SK-N-SH treated with all-trans-retinoic acid at 6 μM for 48 hours (cell line): ENCODE data around the gene NHERF2.
A peak's percentile ranks its signal among the peaks of the same experiment; 100 is the strongest.

Experiments
- ATAC-seq: fragments of 200-7000 bp; cut with Tn5 transposase; 3 replicates; pipeline ENCODE4 v1.9.1; 2020; ENCODE audit warnings: mild to moderate bottlenecking, moderate library complexity
- ARNTL ChIP-seq: fragments of 450-650 bp; formaldehyde crosslinking; IDR thresholded peaks from 2 replicates; pipeline ENCODE4 v1.5.0; 2020; ENCODE audit warnings: low read depth, mild to moderate bottlenecking, moderate library complexity, borderline replicate concordance
- BACH2 ChIP-seq: fragments of 250-450 bp; sonication (Bioruptor Pico); IDR thresholded peaks from 2 replicates; pipeline ENCODE4 v1.9.0; 2021; ENCODE audit warnings: mild to moderate bottlenecking, borderline replicate concordance
- ESRRG ChIP-seq: fragments of 250-450 bp; sonication (Bioruptor Pico); IDR thresholded peaks from 2 replicates; pipeline ENCODE4 v1.6.1; 2021; ENCODE audit warnings: mild to moderate bottlenecking
- GLIS3 ChIP-seq: fragments of 250-450 bp; sonication (Bioruptor Pico); IDR thresholded peaks from 2 replicates; pipeline ENCODE4 v1.5.0; 2020; ENCODE audit warnings: mild to moderate bottlenecking, moderate library complexity
- ISL1 ChIP-seq: fragments of 250-450 bp; sonication (Bioruptor Pico); IDR thresholded peaks from 2 replicates; pipeline ENCODE4 v2.1.2; 2022; ENCODE audit warnings: mild to moderate bottlenecking, moderate library complexity
- OSR1 ChIP-seq: fragments of 250-450 bp; sonication (Bioruptor Pico); IDR thresholded peaks from 2 replicates; pipeline ENCODE4 v1.8.0; 2022; ENCODE audit warnings: moderate library complexity, mild to moderate bottlenecking, inconsistent platforms
- PPARA ChIP-seq: fragments of 250-450 bp; sonication (Bioruptor Pico); IDR thresholded peaks from 2 replicates; pipeline ENCODE4 v1.5.0; 2020; ENCODE audit warnings: mild to moderate bottlenecking, borderline replicate concordance
- RARB ChIP-seq: fragments of 250-450 bp; sonication (Bioruptor Pico); IDR thresholded peaks from 2 replicates; pipeline ENCODE4 v1.8.0; 2021; ENCODE audit warnings: mild to moderate bottlenecking, moderate library complexity
- TCF4 ChIP-seq: fragments of 250-450 bp; sonication (Bioruptor Pico); IDR thresholded peaks from 2 replicates; pipeline ENCODE4 v1.8.0; 2021; ENCODE audit warnings: mild to moderate bottlenecking, moderate library complexity, borderline replicate concordance
- TOX ChIP-seq: fragments of 250-450 bp; sonication (Bioruptor Pico); IDR thresholded peaks from 2 replicates; pipeline ENCODE4 v1.8.0; 2021; ENCODE audit warnings: mild to moderate bottlenecking, moderate library complexity, borderline replicate concordance
- TSHZ2 ChIP-seq: fragments of 250-450 bp; sonication (Bioruptor Pico); IDR thresholded peaks from 2 replicates; pipeline ENCODE4 v1.5.0; 2020; ENCODE audit warnings: mild to moderate bottlenecking, moderate library complexity
- ZC3H10 ChIP-seq: fragments of 250-450 bp; sonication (Bioruptor Pico); IDR thresholded peaks from 2 replicates; pipeline ENCODE4 v1.5.1; 2021; ENCODE audit warnings: mild to moderate bottlenecking, moderate library complexity
- ZFP3 ChIP-seq: fragments of 250-450 bp; sonication (Bioruptor Pico); IDR thresholded peaks from 2 replicates; pipeline ENCODE4 v1.5.0; 2020; ENCODE audit warnings: mild to moderate bottlenecking, moderate library complexity
- ZFP30 ChIP-seq: fragments of 450-650 bp; formaldehyde crosslinking; IDR thresholded peaks from 2 replicates; pipeline ENCODE4 v1.5.0; 2022; ENCODE audit warnings: mild to moderate bottlenecking, moderate library complexity
- ZNF70 ChIP-seq: fragments of 450-650 bp; formaldehyde crosslinking; IDR thresholded peaks from 2 replicates; pipeline ENCODE4 v1.5.0; 2020; ENCODE audit warnings: mild to moderate bottlenecking, moderate library complexity
- TF ChIP-seq, protein P1 (sequence below): fragments of 250-450 bp; sonication (Bioruptor Pico); IDR thresholded peaks from 2 replicates; pipeline ENCODE4 v1.5.1; 2021; ENCODE audit warnings: mild to moderate bottlenecking, moderate library complexity
- TF ChIP-seq, protein P2 (sequence below): fragments of 250-450 bp; sonication (Bioruptor Pico); IDR thresholded peaks from 2 replicates; pipeline ENCODE4 v1.5.1; 2020; ENCODE audit warnings: low read depth, mild to moderate bottlenecking, moderate library complexity
- TF ChIP-seq, protein P3 (sequence below): fragments of 250-450 bp; sonication (Bioruptor Pico); IDR thresholded peaks from 2 replicates; pipeline ENCODE4 v1.8.0; 2020; ENCODE audit warnings: mild to moderate bottlenecking, moderate library complexity, borderline replicate concordance
- TF ChIP-seq, protein P4 (sequence below): fragments of 250-450 bp; sonication (Bioruptor Pico); IDR thresholded peaks from 2 replicates; pipeline ENCODE4 v1.8.0; 2021; ENCODE audit warnings: low read depth, mild to moderate bottlenecking, moderate library complexity, borderline replicate concordance

The NHERF2 gene

GRCh38 chr16:2002406-2003230, 24.1 kb upstream of the NHERF2 start (continued):
- TF ChIP-seq TSHZ2 (CRISPR knock-in tag): no peak
- TF ChIP-seq, all 23 proteins: peak for 0

DNA sequence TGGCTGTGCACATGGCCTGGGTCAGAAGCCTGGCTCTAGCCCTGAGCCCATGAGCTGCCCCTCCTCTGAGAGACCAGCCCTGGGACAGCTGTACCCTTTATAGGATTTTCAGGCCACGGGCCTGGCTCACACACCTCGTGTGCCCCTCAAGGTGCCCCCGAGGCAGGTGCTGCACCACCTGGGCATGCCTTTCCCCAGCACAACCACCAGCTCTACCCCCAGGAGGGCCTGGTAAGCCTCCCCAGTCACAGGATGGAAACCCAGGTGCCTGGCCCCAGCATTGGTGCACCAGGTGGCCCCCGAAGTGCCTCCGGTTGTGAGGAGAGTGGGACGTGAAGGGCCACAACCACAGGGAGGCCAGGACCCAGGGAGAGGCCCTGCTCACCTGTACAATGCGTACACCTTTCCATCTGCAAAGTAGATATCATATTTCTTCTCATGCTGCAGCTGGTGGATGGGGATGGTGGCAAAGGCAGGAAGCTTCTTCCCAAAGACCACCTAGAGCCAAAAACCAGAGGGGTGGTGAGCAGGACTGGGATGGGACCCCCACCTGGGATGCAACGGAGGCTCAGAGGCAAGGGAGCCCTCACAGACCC, 23.4 kb upstream of the NHERF2 start:
- no peak for ATAC-seq
- TF ChIP-seq, protein P1, sequence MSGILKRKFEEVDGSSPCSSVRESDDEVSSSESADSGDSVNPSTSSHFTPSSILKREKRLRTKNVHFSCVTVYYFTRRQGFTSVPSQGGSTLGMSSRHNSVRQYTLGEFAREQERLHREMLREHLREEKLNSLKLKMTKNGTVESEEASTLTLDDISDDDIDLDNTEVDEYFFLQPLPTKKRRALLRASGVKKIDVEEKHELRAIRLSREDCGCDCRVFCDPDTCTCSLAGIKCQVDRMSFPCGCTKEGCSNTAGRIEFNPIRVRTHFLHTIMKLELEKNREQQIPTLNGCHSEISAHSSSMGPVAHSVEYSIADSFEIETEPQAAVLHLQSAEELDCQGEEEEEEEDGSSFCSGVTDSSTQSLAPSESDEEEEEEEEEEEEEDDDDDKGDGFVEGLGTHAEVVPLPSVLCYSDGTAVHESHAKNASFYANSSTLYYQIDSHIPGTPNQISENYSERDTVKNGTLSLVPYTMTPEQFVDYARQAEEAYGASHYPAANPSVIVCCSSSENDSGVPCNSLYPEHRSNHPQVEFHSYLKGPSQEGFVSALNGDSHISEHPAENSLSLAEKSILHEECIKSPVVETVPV (CRISPR knock-in tag): no peak
- TF ChIP-seq, all 23 proteins: peak for 0

DNA sequence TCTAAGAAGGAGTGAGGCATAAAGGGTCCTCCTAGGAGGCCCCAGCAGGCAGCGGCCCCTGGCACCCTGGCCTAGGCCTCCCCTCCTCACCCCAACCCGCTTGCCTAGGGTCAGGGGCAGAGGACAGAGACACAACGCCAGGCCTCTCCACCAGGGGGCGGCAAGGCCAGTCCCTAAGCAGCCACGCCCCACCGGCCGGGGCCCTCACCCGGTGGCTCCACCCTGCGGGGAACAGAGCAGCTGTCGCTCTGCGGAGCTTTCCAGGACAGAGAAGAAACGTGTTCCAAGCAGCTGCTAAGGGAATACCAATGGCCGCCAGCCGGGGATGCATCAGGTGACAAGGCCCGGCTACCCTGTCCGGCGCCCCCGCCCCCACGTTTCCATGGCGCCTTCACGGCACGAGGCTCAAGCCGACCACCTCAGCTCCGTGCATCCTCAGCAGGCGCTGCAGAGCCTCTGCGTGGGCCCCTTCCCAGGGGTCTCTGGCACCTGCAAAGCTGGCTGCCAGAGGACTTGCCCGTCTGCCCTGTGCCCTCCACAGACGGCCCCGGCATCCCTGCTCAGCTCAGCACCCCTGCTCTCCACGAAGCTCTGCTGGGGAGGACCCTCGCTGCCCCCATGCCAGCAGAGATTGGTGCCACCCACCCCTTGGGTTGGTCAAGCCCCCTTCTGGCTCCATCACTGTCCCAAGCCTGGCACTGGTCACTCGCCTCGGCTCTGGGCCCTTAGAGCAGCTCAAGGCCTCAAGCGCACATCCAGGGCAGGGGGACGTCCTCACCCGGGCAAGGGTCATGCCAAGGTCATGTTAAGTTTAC, 22.7 kb upstream of the NHERF2 start:
- ATAC-seq: peak; percentile 91
- TF ChIP-seq TCF4 (CRISPR knock-in tag) (no peak), ZFP3 (CRISPR knock-in tag) (no peak), ESRRG (CRISPR knock-in tag) (no peak), BACH2 (CRISPR knock-in tag) (no peak), OSR1 (no peak), ZNF70 (CRISPR knock-in tag) (no peak)
- TF ChIP-seq, all 23 proteins: peak for 0

DNA sequence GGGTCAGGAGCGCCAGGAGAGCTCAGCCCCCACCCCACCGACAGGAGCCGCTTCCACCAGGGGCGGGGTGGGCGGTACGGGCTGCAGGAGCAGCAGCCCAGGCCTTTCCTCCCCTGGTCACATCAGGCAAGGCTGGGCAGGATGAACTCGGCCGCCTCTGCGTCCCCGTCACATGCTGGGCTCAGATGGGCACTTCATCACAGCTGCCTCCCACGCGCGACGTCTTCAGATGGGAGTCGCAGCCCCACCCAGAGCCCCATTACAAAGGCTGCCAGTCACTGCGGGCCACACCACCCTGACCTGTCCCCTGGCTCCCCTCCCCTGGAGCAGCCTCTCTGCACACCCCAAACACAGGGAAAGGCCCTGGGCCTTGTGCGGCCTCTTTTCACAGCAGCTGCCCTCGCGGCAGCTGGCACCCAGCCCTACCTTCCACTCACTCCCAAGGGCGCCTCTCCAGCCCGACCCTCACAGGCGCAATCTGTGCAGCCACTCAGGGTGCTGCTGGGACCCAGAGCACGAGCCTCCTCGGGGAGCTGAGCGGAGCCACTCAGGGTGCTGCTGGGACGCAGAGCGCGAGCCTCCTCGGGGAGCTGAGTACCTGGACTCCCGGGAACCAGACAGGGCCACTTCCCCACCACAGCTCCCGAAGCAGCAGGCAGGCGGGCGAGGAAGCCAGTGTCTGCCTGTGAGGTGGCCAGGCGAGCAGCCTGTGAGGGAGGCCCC, 21.7 kb upstream of the NHERF2 start:
- no peak for ATAC-seq
- no peak for TF ChIP-seq TSHZ2 (CRISPR knock-in tag)
- TF ChIP-seq ZNF70 (CRISPR knock-in tag): no peak
- TF ChIP-seq RARB (CRISPR knock-in tag): no peak
- no peak for TF ChIP-seq ZC3H10
- TF ChIP-seq ESRRG (CRISPR knock-in tag): no peak
- no peak for TF ChIP-seq PPARA (CRISPR knock-in tag)
- TF ChIP-seq, protein P2, sequence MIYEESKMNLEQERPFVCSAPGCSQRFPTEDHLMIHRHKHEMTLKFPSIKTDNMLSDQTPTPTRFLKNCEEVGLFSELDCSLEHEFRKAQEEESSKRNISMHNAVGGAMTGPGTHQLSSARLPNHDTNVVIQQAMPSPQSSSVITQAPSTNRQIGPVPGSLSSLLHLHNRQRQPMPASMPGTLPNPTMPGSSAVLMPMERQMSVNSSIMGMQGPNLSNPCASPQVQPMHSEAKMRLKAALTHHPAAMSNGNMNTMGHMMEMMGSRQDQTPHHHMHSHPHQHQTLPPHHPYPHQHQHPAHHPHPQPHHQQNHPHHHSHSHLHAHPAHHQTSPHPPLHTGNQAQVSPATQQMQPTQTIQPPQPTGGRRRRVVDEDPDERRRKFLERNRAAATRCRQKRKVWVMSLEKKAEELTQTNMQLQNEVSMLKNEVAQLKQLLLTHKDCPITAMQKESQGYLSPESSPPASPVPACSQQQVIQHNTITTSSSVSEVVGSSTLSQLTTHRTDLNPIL: no peak
- TF ChIP-seq TOX (CRISPR knock-in tag): no peak
- TF ChIP-seq BACH2 (CRISPR knock-in tag): no peak
- TF ChIP-seq ZFP3 (CRISPR knock-in tag): no peak
- TF ChIP-seq, protein P3, sequence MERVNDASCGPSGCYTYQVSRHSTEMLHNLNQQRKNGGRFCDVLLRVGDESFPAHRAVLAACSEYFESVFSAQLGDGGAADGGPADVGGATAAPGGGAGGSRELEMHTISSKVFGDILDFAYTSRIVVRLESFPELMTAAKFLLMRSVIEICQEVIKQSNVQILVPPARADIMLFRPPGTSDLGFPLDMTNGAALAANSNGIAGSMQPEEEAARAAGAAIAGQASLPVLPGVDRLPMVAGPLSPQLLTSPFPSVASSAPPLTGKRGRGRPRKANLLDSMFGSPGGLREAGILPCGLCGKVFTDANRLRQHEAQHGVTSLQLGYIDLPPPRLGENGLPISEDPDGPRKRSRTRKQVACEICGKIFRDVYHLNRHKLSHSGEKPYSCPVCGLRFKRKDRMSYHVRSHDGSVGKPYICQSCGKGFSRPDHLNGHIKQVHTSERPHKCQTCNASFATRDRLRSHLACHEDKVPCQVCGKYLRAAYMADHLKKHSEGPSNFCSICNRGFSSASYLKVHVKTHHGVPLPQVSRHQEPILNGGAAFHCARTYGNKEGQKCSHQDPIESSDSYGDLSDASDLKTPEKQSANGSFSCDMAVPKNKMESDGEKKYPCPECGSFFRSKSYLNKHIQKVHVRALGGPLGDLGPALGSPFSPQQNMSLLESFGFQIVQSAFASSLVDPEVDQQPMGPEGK (CRISPR knock-in tag): no peak
- no peak for TF ChIP-seq ISL1 (CRISPR knock-in tag)
- no peak for TF ChIP-seq OSR1
- TF ChIP-seq ARNTL (CRISPR knock-in tag): no peak
- no peak for TF ChIP-seq GLIS3 (CRISPR knock-in tag)
- TF ChIP-seq, protein P4, sequence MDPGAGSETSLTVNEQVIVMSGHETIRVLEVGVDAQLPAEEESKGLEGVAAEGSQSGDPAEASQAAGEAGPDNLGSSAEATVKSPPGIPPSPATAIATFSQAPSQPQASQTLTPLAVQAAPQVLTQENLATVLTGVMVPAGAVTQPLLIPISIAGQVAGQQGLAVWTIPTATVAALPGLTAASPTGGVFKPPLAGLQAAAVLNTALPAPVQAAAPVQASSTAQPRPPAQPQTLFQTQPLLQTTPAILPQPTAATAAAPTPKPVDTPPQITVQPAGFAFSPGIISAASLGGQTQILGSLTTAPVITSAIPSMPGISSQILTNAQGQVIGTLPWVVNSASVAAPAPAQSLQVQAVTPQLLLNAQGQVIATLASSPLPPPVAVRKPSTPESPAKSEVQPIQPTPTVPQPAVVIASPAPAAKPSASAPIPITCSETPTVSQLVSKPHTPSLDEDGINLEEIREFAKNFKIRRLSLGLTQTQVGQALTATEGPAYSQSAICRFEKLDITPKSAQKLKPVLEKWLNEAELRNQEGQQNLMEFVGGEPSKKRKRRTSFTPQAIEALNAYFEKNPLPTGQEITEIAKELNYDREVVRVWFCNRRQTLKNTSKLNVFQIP (CRISPR knock-in tag): no peak
- no peak for TF ChIP-seq ZFP30 (CRISPR knock-in tag)
